Activated naive CD8-positive, alpha-beta T cell treated with anti-CD3 and anti-CD28 coated beads, Interleukin-2, amount 10 ng/mL, durations not matched to agents 7 days and 5 days (primary cell): ENCODE data around the gene LEFTY2. TPM values are rescaled to one million over a fixed set of nuclear protein-coding genes. Genes with fewer than 3 reads are reported as not detected.
A peak's percentile ranks its signal among the peaks of the same experiment; 100 is the strongest.
"Not testable (repeated sequence)": the region's sequence is repeated elsewhere in the genome, so short reads cannot be mapped to it uniquely, and the experiment has no call there.

ENCODE experiments used
- ATAC-seq: fragments of 150-1000 bp; cut with Tn5 transposase; one replicate; pipeline ENCODE4 v1.10.0; 2021; ENCODE audit warnings: low read depth, moderate library complexity
- POLR2A ChIA-PET: fragments of 350-600 bp; sonication (Branson Sonifier 250); formaldehyde crosslinking; loops from one replicate; lab custom pipeline; 2021; ENCODE audit warnings: antibody characterized with exemption; lab: Charles Lee
- DNase-seq: peaks from one replicate; pipeline ENCODE4 v3.0.0; 2021
- H3K27ac Mint-ChIP-seq: one replicate; pipeline ENCODE4 v1.8.0; 2022; ENCODE audit warnings: mild to moderate bottlenecking, mixed read lengths
- H3K27me3 Mint-ChIP-seq: one replicate; pipeline ENCODE4 v1.8.0; 2022; ENCODE audit warnings: mild to moderate bottlenecking, moderate library complexity, mixed read lengths
- H3K36me3 Mint-ChIP-seq: one replicate; pipeline ENCODE4 v1.8.0; 2021; ENCODE audit warnings: mild to moderate bottlenecking, mixed read lengths
- H3K4me1 Mint-ChIP-seq: one replicate; pipeline ENCODE4 v1.8.0; 2021; ENCODE audit warnings: mixed read lengths
- H3K4me3 Mint-ChIP-seq: one replicate; pipeline ENCODE4 v1.8.0; 2022; ENCODE audit warnings: mild to moderate bottlenecking, moderate library complexity, mixed read lengths
- H3K9me3 Mint-ChIP-seq: one replicate; pipeline ENCODE4 v1.8.0; 2021; ENCODE audit warnings: mixed read lengths
- total RNA-seq, 2 experiments: library from RNA; stranded (reverse); gene quantifications; one replicate each; pipeline ENCODE4 v1.2.3, GENCODE V29; 2021

Gene LEFTY2
- total RNA-seq, 2 experiments from 2014 or later = not detected

DNA sequence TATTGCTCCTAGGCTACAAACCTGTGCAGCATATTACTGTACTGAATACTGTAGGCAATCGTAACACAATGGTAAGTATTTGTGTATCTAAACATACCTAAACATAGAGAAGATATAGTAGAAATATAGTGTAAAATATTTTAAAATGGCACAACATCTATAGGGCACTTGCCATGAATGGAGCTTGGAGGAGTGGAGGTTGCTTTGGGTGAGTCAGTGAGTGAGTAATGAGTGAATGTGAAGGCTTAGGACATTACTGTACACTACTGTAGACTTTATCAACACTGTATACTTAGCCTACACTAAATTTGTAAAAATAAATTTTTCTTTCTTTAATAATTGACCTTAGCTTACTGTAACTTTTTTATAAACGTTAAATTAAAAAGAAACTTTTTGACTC is 7.9 kb downstream of the LEFTY2 start:
- H3K27ac Mint-ChIP-seq = no peak overlapping the region
- H3K4me3 Mint-ChIP-seq = no peak overlapping the region
- H3K9me3 Mint-ChIP-seq = no peaks in the 10 kb centered on the region
- POLR2A ChIA-PET = interaction anchor here (0.9 to 1.1 kb wide), 2 partner anchors 9 to 67 kb away, joined by 3 read pairs; partner anchors contain the start of gene PYCR2
- no peak for ATAC-seq
- no peaks in the 10 kb centered on the region for H3K27me3 Mint-ChIP-seq
- no peak for DNase-seq
- no peaks in the 10 kb centered on the region for H3K36me3 Mint-ChIP-seq
- H3K4me1 Mint-ChIP-seq = peaks cover 13% of the 10 kb centered on the region

DNA sequence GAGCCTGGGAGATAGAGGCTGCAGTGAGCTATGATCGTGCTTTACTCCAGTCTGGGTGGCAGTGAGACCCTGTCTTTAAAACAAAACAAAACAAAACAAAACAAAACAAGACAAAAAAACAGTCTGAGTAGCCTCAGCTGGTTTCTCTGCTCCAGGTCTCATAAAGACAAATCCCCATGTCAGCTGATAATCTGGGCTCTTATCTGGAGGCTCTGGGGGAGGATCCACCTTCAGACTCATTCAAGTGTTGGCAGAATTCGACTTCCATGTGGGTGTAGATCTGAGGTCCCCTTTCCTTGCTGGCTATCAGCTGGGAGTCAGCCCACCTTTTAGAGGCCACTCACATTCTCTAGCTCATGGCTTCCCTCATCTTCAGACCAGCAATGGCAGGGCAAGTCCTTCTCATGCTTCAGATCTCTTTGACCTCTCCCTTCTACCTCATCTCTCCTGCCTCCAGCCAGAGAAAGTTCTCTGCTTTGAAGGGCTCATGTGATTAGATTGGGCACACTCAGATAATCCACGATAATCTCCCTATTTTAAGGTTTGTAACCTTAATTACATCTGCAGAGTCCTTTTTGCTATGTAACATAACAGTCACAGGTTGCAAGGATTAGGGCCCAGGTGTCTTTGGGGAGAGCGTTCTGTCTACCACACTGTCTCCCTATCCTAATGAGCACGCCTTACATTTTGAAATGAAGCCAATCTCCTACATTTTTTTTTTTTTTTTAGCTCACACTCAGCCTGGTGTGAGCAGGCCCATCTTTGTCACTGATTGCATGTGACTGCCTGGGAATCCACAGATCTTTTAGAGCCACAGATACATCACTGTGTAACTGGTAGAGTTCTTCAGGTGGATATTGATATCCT is 9.5 kb downstream of the LEFTY2 start:
- H3K4me1 Mint-ChIP-seq = peaks cover 21% of the 10 kb centered on the region
- POLR2A ChIA-PET = interaction anchor here (0.6 to 1.1 kb wide), 4 partner anchors 7 to 154 kb away, joined by 3 to 5 read pairs (median 4); partner anchors contain the start of genes H3-3A, PYCR2 and SRP9
- H3K9me3 Mint-ChIP-seq = no peaks in the 10 kb centered on the region
- no peaks in the 10 kb centered on the region for H3K36me3 Mint-ChIP-seq
- H3K27ac Mint-ChIP-seq = no peak overlapping the region
- H3K27me3 Mint-ChIP-seq = no peaks in the 10 kb centered on the region
- DNase-seq = no peak
- ATAC-seq = no peak
- H3K4me3 Mint-ChIP-seq = no peak overlapping the region

DNA sequence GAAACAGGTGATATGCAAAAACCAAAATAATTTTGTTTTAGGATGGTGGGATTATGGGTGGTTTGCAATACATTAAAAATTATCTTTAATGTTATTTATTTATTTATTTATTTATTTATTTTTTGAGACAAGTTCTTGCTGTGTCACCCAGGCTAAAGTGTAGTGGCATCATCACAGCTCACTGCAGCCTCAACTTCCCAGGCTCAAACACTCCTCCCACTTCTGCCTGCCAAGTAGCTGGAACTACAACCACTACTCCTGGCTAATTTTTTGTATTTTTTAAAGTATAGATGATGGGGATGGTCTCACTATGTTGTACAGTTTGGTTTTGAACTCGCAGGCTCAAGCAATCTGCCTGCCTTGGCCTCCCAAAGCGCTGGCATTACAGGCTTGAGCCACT is 10.5 kb downstream of the LEFTY2 start:
- H3K27ac Mint-ChIP-seq = no peak overlapping the region
- peaks cover 24% of the 10 kb centered on the region for H3K4me1 Mint-ChIP-seq
- no peaks in the 10 kb centered on the region for H3K27me3 Mint-ChIP-seq
- ATAC-seq (no peak), DNase-seq (no peak)
- no peak overlapping the region for H3K4me3 Mint-ChIP-seq
- POLR2A ChIA-PET = interaction anchor here (0.7 to 0.9 kb wide), 2 partner anchors 12 to 153 kb away, joined by 4 read pairs; partner anchors contain the start of gene SRP9
- no peaks in the 10 kb centered on the region for H3K9me3 Mint-ChIP-seq
- no peaks in the 10 kb centered on the region for H3K36me3 Mint-ChIP-seq

DNA sequence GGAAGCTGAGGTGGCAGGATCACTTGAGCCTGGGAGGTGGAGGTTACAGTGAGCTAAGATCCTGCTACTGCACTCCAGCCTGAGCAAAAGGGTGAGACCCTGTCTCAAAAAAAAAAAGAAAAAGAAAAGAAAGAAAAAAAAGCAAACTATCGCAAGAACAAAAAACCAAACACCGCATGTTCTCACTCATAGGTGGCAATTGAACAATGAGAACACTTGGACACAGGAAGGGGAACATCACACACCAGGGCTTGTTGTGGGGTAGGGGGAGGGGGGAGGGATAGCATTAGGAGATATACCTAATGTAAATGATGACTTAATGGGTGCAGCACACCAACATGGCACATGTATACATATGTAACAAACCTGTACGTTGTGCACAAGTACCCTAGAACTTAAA is 11.6 kb downstream of the LEFTY2 start:
- not testable (repeated sequence) for H3K36me3 Mint-ChIP-seq, ATAC-seq, H3K9me3 Mint-ChIP-seq, H3K27me3 Mint-ChIP-seq, DNase-seq
- peaks cover 29% of the 10 kb centered on the region for H3K4me1 Mint-ChIP-seq
- peak overlapping the region; percentile 84 for H3K27ac Mint-ChIP-seq
- peak overlapping the region; percentile 68 for H3K4me3 Mint-ChIP-seq
- POLR2A ChIA-PET = interaction anchor here (1.2 to 1.9 kb wide), 7 partner anchors 9 to 462 kb away, joined by 4 to 12 read pairs (median 4); partner anchors contain the start of gene H3-3A

DNA sequence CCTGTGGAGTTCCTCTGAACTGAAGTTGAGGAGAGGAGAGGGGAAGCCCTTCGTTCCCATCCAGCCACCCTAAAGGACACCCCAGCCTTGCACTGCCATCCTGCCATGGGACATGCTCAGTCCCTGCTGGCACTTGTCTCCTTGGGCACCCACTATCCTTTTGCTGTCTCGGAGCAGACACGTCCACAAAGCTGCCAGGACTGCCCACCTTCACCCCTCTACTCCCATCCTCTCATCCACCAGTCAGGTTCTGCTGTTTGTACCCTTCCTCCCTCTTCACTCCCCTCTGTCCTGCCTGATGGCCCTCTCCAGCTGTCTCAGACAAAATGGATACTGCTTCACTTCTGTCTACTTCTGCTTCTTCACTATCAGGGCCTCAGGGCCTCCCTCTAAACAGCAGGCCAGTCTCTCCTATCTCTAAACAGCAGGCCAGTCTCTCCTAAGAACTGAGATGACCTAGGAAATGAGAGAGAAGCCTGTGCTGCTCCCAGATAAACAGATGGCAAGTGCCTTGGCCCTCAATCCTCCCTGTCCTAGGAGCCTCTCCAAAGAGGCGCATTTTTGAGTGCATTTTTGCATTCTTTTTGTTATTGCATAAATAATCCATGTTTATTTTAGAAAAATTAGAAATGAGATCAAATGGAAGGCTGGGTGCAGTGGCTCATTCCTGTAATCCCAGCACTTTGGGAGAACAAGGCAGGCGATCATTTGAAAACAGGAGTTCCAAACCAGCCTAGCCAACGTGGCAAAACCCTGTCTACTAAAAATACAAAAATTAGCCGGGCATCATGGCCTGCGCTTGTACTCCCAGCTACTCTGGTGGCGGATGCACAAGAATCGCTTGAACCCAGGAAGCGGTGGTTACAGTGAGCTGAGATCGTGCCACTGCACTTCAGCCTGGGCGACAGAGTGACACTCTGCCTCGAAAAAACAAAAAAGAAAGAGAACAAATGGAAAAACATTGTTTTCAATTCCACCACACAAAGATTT is 12.5 kb downstream of the LEFTY2 start:
- DNase-seq = no peak
- H3K4me3 Mint-ChIP-seq = peak overlapping the region; percentile 53
- peaks cover 4% of the 10 kb centered on the region for H3K36me3 Mint-ChIP-seq
- peak; percentile 28 for ATAC-seq
- H3K27ac Mint-ChIP-seq = peak overlapping the region; percentile 84
- H3K9me3 Mint-ChIP-seq = no peaks in the 10 kb centered on the region
- no peaks in the 10 kb centered on the region for H3K27me3 Mint-ChIP-seq
- POLR2A ChIA-PET = interaction anchor here (1.0 to 1.9 kb wide), 8 partner anchors 8 to 461 kb away, joined by 4 to 12 read pairs (median 4); partner anchors contain the start of gene H3-3A
- H3K4me1 Mint-ChIP-seq = peaks cover 29% of the 10 kb centered on the region

DNA sequence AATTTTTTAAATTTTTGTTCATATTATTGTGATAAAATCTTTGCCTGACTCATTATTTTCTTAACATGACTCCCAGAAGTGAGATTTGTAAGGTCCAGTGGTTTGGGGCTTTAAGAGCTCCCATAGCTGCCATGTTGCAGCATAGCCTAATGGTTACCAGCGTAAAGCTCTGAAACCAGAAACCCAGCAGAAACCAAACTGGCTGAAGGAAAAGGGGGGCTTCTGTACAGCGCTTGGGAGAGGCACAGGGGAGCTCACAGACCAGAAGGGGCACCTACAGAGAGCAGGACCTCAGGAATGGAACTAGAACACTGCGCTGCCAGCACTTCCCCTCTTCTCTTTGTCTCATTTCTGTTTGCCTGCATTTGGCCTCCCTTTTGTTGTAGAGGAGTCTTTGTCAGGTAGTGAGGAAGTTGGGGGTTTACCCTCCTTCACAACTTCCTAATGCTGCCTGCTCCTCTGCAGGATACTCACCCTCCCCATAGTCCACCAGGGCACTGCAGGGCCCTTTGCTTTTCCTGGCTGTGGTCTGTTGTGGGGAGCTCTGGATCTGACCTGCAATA is 14.4 kb downstream of the LEFTY2 start:
- peaks cover 9% of the 10 kb centered on the region for H3K36me3 Mint-ChIP-seq
- H3K27ac Mint-ChIP-seq = peak overlapping the region; percentile 85
- H3K4me1 Mint-ChIP-seq = peaks cover 34% of the 10 kb centered on the region
- no peaks in the 10 kb centered on the region for H3K9me3 Mint-ChIP-seq
- H3K4me3 Mint-ChIP-seq = peak overlapping the region; percentile 14
- DNase-seq (no peak), ATAC-seq (no peak)
- POLR2A ChIA-PET = interaction anchor here (0.7 to 1.7 kb wide), 3 partner anchors 46 to 149 kb away, joined by 3 to 6 read pairs (median 6); partner anchors contain the start of gene SRP9
- H3K27me3 Mint-ChIP-seq = no peaks in the 10 kb centered on the region

DNA sequence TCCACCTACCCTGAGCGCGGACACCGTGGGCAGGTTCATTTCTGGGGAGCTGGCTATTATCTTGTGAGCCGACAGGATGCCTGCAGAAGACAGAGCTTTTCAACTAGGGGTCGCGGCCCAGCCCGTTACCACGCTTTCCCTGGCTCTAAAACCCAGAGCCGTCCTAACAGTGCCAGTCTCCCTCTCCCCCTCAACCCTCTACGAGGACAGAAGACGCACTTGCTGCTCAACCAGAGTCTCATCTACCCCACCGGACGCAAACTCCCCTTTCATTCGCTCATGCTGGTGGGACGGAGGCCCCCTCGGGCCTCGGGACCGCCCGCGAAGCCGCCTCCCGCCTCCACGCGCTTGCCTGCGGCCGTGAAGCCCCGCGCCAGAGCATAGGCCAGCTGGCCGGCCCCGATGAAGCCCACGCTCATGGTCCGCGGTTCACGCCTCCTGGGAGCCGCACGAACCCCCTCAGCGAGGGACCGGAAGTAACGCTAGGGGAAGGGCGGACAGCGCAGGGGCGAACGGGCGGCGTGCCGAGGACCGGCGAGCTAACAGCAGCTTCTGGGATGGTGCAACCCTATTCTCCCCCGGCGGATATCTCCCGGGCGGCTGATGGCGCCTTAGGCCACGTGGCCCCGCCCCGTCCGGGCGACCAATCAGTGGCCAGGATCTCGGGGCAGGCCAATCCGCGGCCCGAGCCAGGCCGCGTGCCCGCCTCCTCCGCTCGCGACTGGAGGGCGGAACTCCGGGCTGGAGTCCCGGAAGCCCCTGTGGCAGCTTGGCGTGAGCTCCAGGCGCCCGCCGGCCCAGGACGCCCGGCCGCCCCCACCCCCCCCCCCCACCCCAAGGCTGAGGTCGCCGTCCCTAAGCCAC is 17.1 kb downstream of the LEFTY2 start, which contains the start of gene PYCR2:
TSS of gene PYCR2 (minus strand) at position 559 of the 864 bp plus-strand sequence. CDS start at position 419, 140 bp downstream.
- Mint-ChIP-seq H3K4me3 (peak within 1 kb of the TSS; percentile 96), H3K9me3 (no peaks in the 10 kb centered on the region), H3K27ac (peak within 1 kb of the TSS; percentile 95), H3K4me1 (peaks cover 43% of the 10 kb centered on the region), H3K27me3 (no peaks in the 10 kb centered on the region), H3K36me3 (peaks cover 23% of the 10 kb centered on the region)
- DNase-seq = peak; percentile 97
- POLR2A ChIA-PET = interaction anchor here (0.8 to 3.7 kb wide), 26 partner anchors 8 to 498 kb away, joined by 3 to 33 read pairs (median 3); partner anchors contain the start of genes EPHX1, H3-3A, SDE2 and SRP9
- ATAC-seq = peak; percentile 95

DNA sequence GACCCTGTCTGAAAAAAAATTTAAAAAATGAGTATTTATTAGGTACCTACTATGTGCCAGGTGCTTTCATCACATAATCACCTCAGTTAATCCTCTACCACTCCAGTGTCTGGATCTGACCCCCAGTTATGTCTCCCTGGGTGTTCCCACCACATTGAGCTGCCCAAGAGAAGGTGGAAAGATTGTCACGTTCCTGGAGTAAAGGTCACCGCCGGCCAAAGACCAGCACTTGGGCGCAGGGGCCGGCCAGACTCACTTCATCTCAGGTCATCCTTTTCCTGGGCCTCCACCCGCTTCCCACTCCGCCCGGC is 17.7 kb downstream of the LEFTY2 start:
- H3K36me3 Mint-ChIP-seq = peaks cover 23% of the 10 kb centered on the region
- H3K4me1 Mint-ChIP-seq = peaks cover 38% of the 10 kb centered on the region
- peak overlapping the region; percentile 95 for H3K27ac Mint-ChIP-seq
- no peaks in the 10 kb centered on the region for H3K9me3 Mint-ChIP-seq
- POLR2A ChIA-PET = interaction anchor here (0.8 to 3.7 kb wide), 19 partner anchors 9 to 497 kb away, joined by 3 to 33 read pairs (median 5); partner anchors contain the start of genes EPHX1, H3-3A, SDE2 and SRP9
- no peak for ATAC-seq
- H3K27me3 Mint-ChIP-seq = no peaks in the 10 kb centered on the region
- no peak for DNase-seq
- peak overlapping the region; percentile 96 for H3K4me3 Mint-ChIP-seq

DNA sequence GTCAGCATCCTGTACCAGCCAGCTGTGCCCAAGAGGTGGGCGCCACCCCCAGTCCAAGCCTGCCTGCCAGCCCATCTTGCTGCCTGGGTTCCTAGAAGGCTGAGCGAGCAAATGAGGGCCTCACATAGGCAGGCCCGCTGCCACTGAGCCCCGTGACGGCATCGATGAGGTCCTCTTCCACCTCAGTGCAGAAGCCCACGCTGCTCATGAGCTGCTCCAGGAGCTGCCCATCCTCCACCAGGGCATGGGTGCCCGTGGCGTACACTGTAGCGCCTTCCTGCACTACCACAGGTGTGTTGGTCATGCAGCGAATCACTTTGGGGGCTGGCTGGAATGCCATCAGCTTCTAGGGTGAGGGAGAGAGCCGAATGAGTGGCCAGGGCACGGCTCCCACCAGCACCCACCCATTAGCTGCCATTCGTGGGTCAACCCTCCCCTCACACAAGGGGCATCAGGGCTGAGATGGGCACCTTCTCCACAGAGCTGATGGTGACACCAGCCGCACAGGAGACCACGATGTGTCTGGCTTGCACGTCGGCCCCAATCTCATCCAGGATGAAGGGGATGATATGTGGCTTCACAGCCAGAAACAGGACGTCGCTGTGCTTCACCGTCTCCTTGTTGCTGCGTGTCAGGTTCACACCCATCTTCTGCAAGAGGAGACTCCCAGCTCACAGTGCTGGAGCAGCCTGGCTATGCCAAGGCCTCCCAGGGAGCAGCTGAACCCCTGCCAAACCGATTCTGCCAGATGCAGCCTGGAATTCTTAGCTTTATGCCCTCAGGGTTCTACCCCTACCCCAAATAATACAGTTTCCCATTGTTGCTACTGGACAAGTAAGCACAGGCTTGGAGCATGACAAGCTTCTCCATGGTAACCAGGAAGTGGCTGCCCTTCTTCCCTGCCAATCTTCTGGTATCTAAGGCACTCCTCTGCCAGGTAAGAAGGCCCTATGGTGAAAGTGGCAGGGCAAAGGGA is 19.0 kb downstream of the LEFTY2 start:
- POLR2A ChIA-PET = interaction anchor here (1.1 to 3.7 kb wide), 6 partner anchors 14 to 144 kb away, joined by 3 to 33 read pairs (median 6); partner anchors contain the start of genes SRP9 and TMEM63A
- Mint-ChIP-seq H3K36me3 (peaks cover 29% of the 10 kb centered on the region), H3K4me1 (peaks cover 34% of the 10 kb centered on the region), H3K27ac (peak overlapping the region; percentile 48), H3K27me3 (no peaks in the 10 kb centered on the region), H3K9me3 (no peaks in the 10 kb centered on the region), H3K4me3 (peak overlapping the region; percentile 96)
- ATAC-seq = no peak
- no peak for DNase-seq

DNA sequence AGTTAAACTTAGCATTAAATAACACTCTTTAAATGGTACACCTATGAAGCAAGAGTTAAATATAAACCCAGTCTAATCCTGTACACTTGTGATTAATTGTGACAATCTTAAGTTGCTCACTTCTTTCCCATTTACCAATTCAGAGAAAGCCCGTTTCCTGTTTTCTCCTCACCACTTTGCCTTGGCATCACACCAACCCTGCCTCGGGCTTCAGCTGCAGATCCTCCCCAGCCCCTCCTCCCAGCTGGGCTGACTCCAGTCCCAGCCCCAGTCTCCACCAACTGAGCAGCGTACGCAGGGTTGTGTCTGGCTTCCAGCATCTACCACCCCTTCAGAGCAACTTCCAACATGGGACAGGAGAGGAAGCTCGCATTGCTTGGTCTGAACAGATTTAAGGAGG is 21.1 kb downstream of the LEFTY2 start:
- ATAC-seq (no peak), DNase-seq (no peak)
- peaks cover 24% of the 10 kb centered on the region for H3K4me1 Mint-ChIP-seq
- POLR2A ChIA-PET = interaction anchor here (0.9 to 1.1 kb wide), 3 partner anchors 9 to 191 kb away, joined by 3 to 4 read pairs (median 4); no protein-coding TSS in a partner anchor
- peak overlapping the region; percentile 48 for H3K4me3 Mint-ChIP-seq
- H3K9me3 Mint-ChIP-seq = no peaks in the 10 kb centered on the region
- peaks cover 32% of the 10 kb centered on the region for H3K36me3 Mint-ChIP-seq
- peak overlapping the region; percentile 78 for H3K27ac Mint-ChIP-seq
- no peaks in the 10 kb centered on the region for H3K27me3 Mint-ChIP-seq

DNA sequence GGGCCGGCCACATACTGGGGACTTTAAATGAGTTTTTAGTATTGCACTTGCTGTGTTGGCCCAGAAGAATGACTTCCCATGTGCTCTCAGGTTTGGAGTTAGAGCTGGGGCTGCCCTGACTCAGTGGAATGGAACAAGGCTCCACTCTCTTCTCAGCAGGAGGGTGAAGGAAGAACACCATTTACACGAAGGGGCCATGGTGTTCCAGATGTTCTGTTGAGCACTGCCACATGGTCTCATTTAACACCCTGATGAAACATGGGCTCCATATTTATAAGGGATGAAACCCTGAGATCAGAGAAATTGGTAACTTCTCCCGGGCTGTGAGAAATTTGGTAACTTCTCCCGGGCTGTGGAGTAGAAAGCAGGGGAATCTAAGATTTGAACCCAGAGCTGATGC is 22.7 kb downstream of the LEFTY2 start:
- POLR2A ChIA-PET = interaction anchor here (0.5 to 0.9 kb wide), 2 partner anchors 61 to 80 kb away, joined by 3 to 5 read pairs; no protein-coding TSS in a partner anchor
- Mint-ChIP-seq H3K4me1 (peaks cover 22% of the 10 kb centered on the region), H3K9me3 (no peaks in the 10 kb centered on the region), H3K27me3 (no peaks in the 10 kb centered on the region), H3K36me3 (peaks cover 27% of the 10 kb centered on the region), H3K27ac (no peak overlapping the region), H3K4me3 (no peak overlapping the region)
- ATAC-seq = no peak
- DNase-seq = no peak
